Heart left ventricle (tissue), 16 donors: ENCODE data around the gene EVI2B. TPM values are rescaled to one million over a fixed set of nuclear protein-coding genes. Genes with fewer than 3 reads are reported as not detected.
"Not testable (repeated sequence)": the region's sequence is repeated elsewhere in the genome, so short reads cannot be mapped to it uniquely, and the experiment has no call there.

Source experiments
- ATAC-seq, 4 donors: fragments of 200-7000 bp; cut with Tn5 transposase; one replicate each; pipeline ENCODE4 v1.9.1; 2020 to 2022; ENCODE audit warnings: moderate library complexity in 4 of 4, mild to moderate bottlenecking in 3 of 4, moderate number of reproducible peaks in 1 of 4
- DNase-seq, 5 donors: peaks; one replicate each; pipeline ENCODE4 v3.0.0-alpha.2; 2020
- H3K27ac ChIP-seq, 12 donors: fragments of 200-600 bp; sonication (generic) in 4 of 12; one replicate each; pipeline versions ENCODE4 v1.5.0 to v1.8.0; 2016 to 2022; ENCODE audit warnings: mild to moderate bottlenecking in 2 of 12
- H3K27me3 ChIP-seq, 9 donors: fragments of 200-600 bp; sonication (generic) in 2 of 9; one replicate each; pipeline versions ENCODE4 v1.5.1 to v1.8.0; 2016 to 2022; ENCODE audit warnings: mild to moderate bottlenecking in 3 of 9
- H3K36me3 ChIP-seq, 9 donors: fragments of 200-600 bp; sonication (generic) in 2 of 9; one replicate each; pipeline versions ENCODE4 v1.5.0 to v1.8.0; 2018 to 2022; ENCODE audit warnings: mild to moderate bottlenecking in 2 of 9
- H3K4me1 ChIP-seq, 12 donors: fragments of 200-600 bp; sonication (generic) in 4 of 12; one replicate each; pipeline versions ENCODE4 v1.5.0 to v1.8.0; 2016 to 2022; ENCODE audit warnings: mild to moderate bottlenecking in 3 of 12
- H3K4me3 ChIP-seq, 12 donors: fragments of 200-600 bp; sonication (generic) in 4 of 12; one replicate each; pipeline versions ENCODE4 v1.5.0 to v1.8.0; 2017 to 2022; ENCODE audit warnings: mild to moderate bottlenecking in 9 of 12, moderate library complexity in 4 of 12
- H3K9me3 ChIP-seq, 12 donors: fragments of 200-600 bp; sonication (generic) in 4 of 12; one replicate each; pipeline versions ENCODE4 v1.5.0 to v1.8.0; 2016 to 2022; ENCODE audit warnings: mild to moderate bottlenecking in 1 of 12
- POLR2A ChIP-seq, 2 donors: fragments of 450-650 bp; IDR thresholded peaks; one replicate each; pipeline ENCODE4 v1.6.1; 2017; ENCODE audit warnings: antibody characterized with exemption in 2 of 2, mild to moderate bottlenecking in 2 of 2, moderate library complexity in 2 of 2
- WGBS, 4 donors: extraction: QIAGEN DNeasy Blood & Tissue Kit in 2 of 4; methylation state at CpG; one replicate each; pipeline versions ENCODE4 v1.1.5 to v1.1.7; 2013 to 2018; 5-methylcytosine and 5-hydroxymethylcytosine counted together
- intact Hi-C, 10 donors: fragments of 100-400 bp; cut with DNase I; formaldehyde crosslinking; loops; one replicate each; pipeline versions ENCODE4 v1.11.1 to v1.14.2; 2022
- polyA plus RNA-seq, 2 donors: library from polyadenylated mRNA; stranded (reverse); fragments of 200-250 nt; gene quantifications; one replicate each; pipeline ENCODE4 v1.2.3, GENCODE V29; 2013
- total RNA-seq, 9 donors: library from RNA; depleted of rRNA in 2 of 9; stranded (reverse); fragments of >200 nt in 2 of 9; fragmentation: NEBNext Ultra II Directional in 3 of 9; extraction: Animal tissue kit (Norgen Biotek cat#: 25700) in 3 of 9; gene quantifications; one replicate each; pipeline versions ENCODE4 v1.1.0 to v1.2.4, GENCODE V29; 2016 to 2023
- TF ChIP-seq, protein P1 (sequence below), 12 donors: fragments of 200-600 bp; sonication (generic) in 4 of 12; IDR thresholded peaks; one replicate each; pipeline versions ENCODE4 v1.5.0 to v1.8.0; 2018 to 2022; ENCODE audit warnings: antibody characterized with exemption in 12 of 12, mild to moderate bottlenecking in 5 of 12
- donor health status: ischemic (EF 13 %, LVEDD 7.1; RV severe dilation, severe dysfunction).
- donor health status: healthy with polysubstance abuse.
- donor health status: DM: no; HTN: yes; CAD: no.
- donor health status: DM: no; HTN: no; CAD: no.
- donor health status: ischemic (EF 25% LVEDD 6.9; RV normal size, moderate dysfunction).
- donor health status: ischemic (EF 25% LVEDD 5.7; RV mildly dilated, moderate dysfunction).
- donor health status: healthy.
- donor health status: DM: yes; HTN: yes; CAD: no.
- donor health status: ischemic (EF 35%, LVEDD 5.7; RV mildly dilated, moderate dysfunction).
- donor health status: nonischemic (EF 11% LVEDD 7.7; RV severe dilation, severe dysfunction).
- donor health status: DM: yes; HTN: yes; CAD: no.
- donor health status: PGD.
- donor health status: ischemic (EF 29% LVEDD 5.4; RV normal size, mild dysfunction).
- donor health status: nonischemic (EF 23%, LVEDD 6.1; RV moderate dilation, normal function).

EVI2B gene
- total and polyA plus RNA-seq, 11 donors, result 0.81 to 21.5 (median 2.2) TPM

DNA sequence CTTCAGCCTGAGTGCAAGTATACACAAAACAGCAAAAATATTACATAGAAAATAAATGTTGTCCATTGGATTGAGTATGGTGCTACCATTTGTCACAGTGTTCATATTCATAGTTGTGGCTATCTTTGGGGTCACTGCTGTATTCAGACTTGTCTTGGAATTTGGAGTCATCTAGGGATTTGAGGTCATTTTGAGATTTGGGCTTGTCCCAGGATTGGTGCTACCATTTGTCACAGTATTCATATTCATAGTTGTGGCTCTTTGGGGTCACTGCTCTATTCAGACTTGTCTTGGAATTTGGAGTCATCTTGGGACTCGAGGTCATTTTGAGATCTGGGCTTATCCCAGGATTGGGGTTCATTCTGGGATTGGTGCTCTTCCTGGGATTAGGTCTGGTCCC is 41.6 kb downstream of the EVI2B start:
- Histone ChIP-seq H3K4me3 (no peak overlapping the region), H3K9me3 (no peaks in the 10 kb centered on the region), H3K27me3 (no peaks in the 10 kb centered on the region), H3K36me3 (peaks cover 0 to 57% (median 12%) of the 10 kb centered on the region in 9 donors), H3K27ac (peak overlapping the region in 1 of 12 donors; percentile 69), H3K4me1 (peaks cover 0 to 43% (median 27%) of the 10 kb centered on the region in 12 donors)
- no peak for ATAC-seq
- WGBS, 4 donors, result 92 to 100% (median 98%) methylated on average over 1 of the region's 1 CpG
- no peak for TF ChIP-seq POLR2A (IDR thresholded peaks at IDR 0.05)
- TF ChIP-seq, protein P1, sequence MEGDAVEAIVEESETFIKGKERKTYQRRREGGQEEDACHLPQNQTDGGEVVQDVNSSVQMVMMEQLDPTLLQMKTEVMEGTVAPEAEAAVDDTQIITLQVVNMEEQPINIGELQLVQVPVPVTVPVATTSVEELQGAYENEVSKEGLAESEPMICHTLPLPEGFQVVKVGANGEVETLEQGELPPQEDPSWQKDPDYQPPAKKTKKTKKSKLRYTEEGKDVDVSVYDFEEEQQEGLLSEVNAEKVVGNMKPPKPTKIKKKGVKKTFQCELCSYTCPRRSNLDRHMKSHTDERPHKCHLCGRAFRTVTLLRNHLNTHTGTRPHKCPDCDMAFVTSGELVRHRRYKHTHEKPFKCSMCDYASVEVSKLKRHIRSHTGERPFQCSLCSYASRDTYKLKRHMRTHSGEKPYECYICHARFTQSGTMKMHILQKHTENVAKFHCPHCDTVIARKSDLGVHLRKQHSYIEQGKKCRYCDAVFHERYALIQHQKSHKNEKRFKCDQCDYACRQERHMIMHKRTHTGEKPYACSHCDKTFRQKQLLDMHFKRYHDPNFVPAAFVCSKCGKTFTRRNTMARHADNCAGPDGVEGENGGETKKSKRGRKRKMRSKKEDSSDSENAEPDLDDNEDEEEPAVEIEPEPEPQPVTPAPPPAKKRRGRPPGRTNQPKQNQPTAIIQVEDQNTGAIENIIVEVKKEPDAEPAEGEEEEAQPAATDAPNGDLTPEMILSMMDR (IDR thresholded peaks at IDR 0.05), result no peak
- no peak for DNase-seq
- intact Hi-C loops, result no loop called here

DNA sequence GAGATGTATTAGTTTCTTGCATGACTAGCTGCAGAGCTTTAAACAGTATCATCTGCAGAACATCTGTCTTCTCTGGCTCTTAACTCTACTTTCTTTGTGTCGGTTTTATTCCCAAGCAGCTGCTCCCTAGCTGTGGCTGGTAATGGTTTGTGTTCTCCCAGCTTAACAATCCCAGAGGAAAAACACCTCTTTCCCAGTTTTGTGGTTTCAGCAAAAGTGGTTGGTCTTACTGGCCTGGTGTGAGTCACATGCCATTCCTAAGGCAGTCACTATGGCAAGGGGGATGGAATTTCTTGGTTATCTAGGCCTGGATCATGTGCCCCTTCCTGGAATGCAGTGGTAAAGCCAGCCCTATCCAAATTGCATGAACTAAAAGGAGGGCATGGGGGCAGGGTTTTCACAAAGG is 44.3 kb downstream of the EVI2B start:
- ATAC-seq (peak; percentile 60 to 90 (median 74)), DNase-seq (peak in 3 of 5 donors; percentile 13 to 25 (median 23))
- Histone ChIP-seq H3K27me3 (no peaks in the 10 kb centered on the region), H3K27ac (peak overlapping the region in 7 of 12 donors; percentile 1 to 67 (median 36)), H3K4me3 (no peak overlapping the region), H3K9me3 (no peaks in the 10 kb centered on the region), H3K36me3 (peaks cover 0 to 64% (median 16%) of the 10 kb centered on the region in 9 donors), H3K4me1 (peaks cover 0 to 39% (median 24%) of the 10 kb centered on the region in 12 donors)
- 31 to 46% (median 38%) methylated on average over 1 of the region's 1 CpG for whole genome bisulfite sequencing, 4 donors
- intact Hi-C loops, result no loop called here
- no peak for TF ChIP-seq POLR2A (IDR thresholded peaks at IDR 0.05)
- TF ChIP-seq, protein P1 (IDR thresholded peaks at IDR 0.05), result no peak

DNA sequence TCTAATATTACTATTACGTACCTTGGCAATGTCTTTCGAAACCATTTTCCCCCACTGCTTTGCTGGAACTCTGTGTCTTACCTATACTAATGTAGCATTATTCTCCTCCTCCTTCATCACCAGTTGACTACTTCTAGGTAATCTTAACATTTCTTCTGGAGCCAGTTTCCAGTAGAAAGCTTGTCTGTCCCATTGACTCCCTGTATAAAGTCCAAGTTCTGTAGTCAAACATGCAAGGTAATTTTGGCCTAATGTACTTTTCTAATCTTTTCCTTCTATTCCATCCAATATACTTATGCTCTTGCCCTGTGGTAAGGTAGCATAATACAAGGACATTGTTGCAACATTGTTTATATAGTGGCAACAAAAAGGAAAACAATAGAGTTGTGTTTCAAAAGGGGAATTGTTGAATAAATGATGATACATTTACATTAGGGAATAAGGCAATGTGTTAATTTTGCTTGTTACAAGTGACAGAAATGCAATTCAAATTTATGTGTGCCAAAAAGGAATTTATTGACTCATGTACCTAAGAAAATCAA is 44.7 kb downstream of the EVI2B start:
- DNase-seq, result no peak
- no peak overlapping the region for H3K4me3 ChIP-seq
- WGBS, 4 donors, result 98 to 100% (median 98%) methylated on average over 2 of the region's 2 CpGs
- H3K27ac ChIP-seq, result peak overlapping the region in 6 of 12 donors; percentile 1 to 52 (median 38)
- no peak for ATAC-seq
- TF ChIP-seq, protein P1 (IDR thresholded peaks at IDR 0.05), result no peak
- TF ChIP-seq POLR2A (IDR thresholded peaks at IDR 0.05), result no peak
- intact Hi-C loops, result no loop called here
- H3K36me3 ChIP-seq, result peaks cover 0 to 64% (median 16%) of the 10 kb centered on the region in 9 donors
- no peaks in the 10 kb centered on the region for H3K27me3 ChIP-seq
- H3K9me3 ChIP-seq, result no peaks in the 10 kb centered on the region
- H3K4me1 ChIP-seq, result peaks cover 0 to 34% (median 24%) of the 10 kb centered on the region in 12 donors

DNA sequence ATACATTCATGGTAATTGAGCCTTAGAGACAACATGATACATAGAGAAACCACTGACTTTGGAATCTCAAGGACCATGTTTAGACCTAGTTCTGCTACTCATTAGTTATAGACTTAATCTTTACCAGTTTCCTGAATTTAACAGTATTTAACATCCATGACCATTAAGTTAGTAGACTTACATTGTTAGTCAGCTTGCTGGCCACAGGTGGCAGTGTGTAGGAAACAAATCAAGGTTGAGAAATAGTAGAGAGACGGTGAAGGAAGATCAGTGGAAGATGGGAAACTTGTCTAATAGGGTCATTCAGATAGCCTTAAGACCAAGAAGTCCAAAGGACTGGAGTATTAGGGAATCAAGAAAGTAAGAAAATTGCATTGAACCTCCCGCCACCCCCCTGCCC is 47.8 kb downstream of the EVI2B start:
- no peaks in the 10 kb centered on the region for H3K9me3 ChIP-seq
- WGBS, 4 donors, result 91 to 99% (median 95%) methylated on average over 2 of the region's 2 CpGs
- DNase-seq (no peak), ATAC-seq (no peak)
- intact Hi-C loops, result no loop called here
- no peak overlapping the region for H3K4me3 ChIP-seq
- peaks cover 0 to 83% (median 31%) of the 10 kb centered on the region in 9 donors for H3K36me3 ChIP-seq
- peaks cover 0 to 26% (median 13%) of the 10 kb centered on the region in 12 donors for H3K4me1 ChIP-seq
- no peaks in the 10 kb centered on the region for H3K27me3 ChIP-seq
- no peak for TF ChIP-seq POLR2A (IDR thresholded peaks at IDR 0.05)
- TF ChIP-seq, protein P1 (IDR thresholded peaks at IDR 0.05), result peak in 1 of 12 donors; percentile 14
- no peak overlapping the region for H3K27ac ChIP-seq

DNA sequence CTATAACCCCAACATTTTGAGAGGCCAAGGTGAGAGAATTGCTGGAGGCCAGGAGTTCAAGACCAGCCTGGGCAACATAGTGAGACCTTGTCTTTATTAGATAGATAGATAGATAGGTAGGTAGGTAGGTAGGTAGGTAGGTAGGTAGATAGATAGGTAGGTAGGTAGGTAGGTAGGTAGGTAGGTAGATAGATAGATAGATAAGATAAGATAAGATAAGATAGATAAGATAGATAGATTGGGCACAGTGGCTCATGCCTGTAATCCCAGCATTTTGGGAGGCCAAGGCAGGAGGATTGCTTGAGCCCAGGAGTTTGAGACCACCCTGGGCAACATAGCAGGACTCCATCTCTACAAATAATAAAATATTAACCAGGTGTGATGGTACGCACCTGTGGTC is 50.9 kb downstream of the EVI2B start:
- H3K4me1 ChIP-seq, H3K4me3 ChIP-seq, intact Hi-C loops, DNase-seq, H3K9me3 ChIP-seq, H3K27me3 ChIP-seq, H3K27ac ChIP-seq, ATAC-seq: not testable (repeated sequence)
- peaks cover 0 to 90% (median 47%) of the 10 kb centered on the region in 9 donors for H3K36me3 ChIP-seq
- 96 to 100% (median 99%) methylated on average over 1 of the region's 1 CpG for WGBS, 4 donors
